Loucy (cell line): ENCODE results near the gene XAGE5.

ENCODE experiments used
- CTCF ChIP-seq: fragments of 200-600 bp; sonication (generic); conservative IDR thresholded peaks from 2 replicates; pipeline ENCODE4 v1.5.1; 2014; ENCODE audit warnings: mild to moderate bottlenecking, antibody characterized with exemption, low read length
- EZH2phosphoT487 ChIP-seq: fragments of 200-600 bp; IDR thresholded peaks from 2 replicates; pipeline ENCODE4 v1.6.1; 2018; ENCODE audit warnings: antibody characterized with exemption, mild to moderate bottlenecking, moderate library complexity, borderline replicate concordance

GRCh38 chrX:52830551-52830950, 19.5 kb downstream of the XAGE5 start:
- TF ChIP-seq CTCF (no peak), EZH2phosphoT487 (no peak)
